Osteocyte (in vitro differentiated cells): ENCODE results near the gene CNTNAP2. TPM values are rescaled to one million over a fixed set of nuclear protein-coding genes. Genes with fewer than 3 reads are reported as not detected.

Experiments used
- DNase-seq: peaks from one replicate; pipeline ENCODE4 v3.0.0; 2021; ENCODE audit warnings: mixed read lengths; ENCODE audit not compliant: unreplicated experiment; ENCODE audit errors: extremely low spot score
- H3K27ac Mint-ChIP-seq: one replicate; pipeline ENCODE4 v1.8.0; 2021; ENCODE audit warnings: mild to moderate bottlenecking, mixed read lengths; ENCODE audit not compliant: unreplicated experiment
- H3K27me3 Mint-ChIP-seq: one replicate; pipeline ENCODE4 v1.8.0; 2021; ENCODE audit warnings: mixed read lengths; ENCODE audit not compliant: unreplicated experiment
- H3K36me3 Mint-ChIP-seq: one replicate; pipeline ENCODE4 v1.8.0; 2021; ENCODE audit warnings: mixed read lengths; ENCODE audit not compliant: unreplicated experiment
- H3K4me1 Mint-ChIP-seq: one replicate; pipeline ENCODE4 v1.8.0; 2021; ENCODE audit warnings: mixed read lengths; ENCODE audit not compliant: unreplicated experiment
- H3K4me3 Mint-ChIP-seq: one replicate; pipeline ENCODE4 v1.8.0; 2021; ENCODE audit warnings: mild to moderate bottlenecking, moderate library complexity, mixed read lengths; ENCODE audit not compliant: unreplicated experiment
- H3K9me3 Mint-ChIP-seq: one replicate; pipeline ENCODE4 v1.8.0; 2021; ENCODE audit warnings: mixed read lengths; ENCODE audit not compliant: unreplicated experiment
- total RNA-seq: library from RNA; stranded (reverse); gene quantifications from 2 replicates; pipeline ENCODE4 v1.2.1, GENCODE V29; 2021
- TF ChIP-seq, protein P1 (sequence below): fragments of 200-600 bp; sonication (generic); IDR thresholded peaks from 2 replicates; pipeline ENCODE4 v1.5.0; 2021; ENCODE audit warnings: antibody characterized with exemption, mild to moderate bottlenecking, moderate library complexity

The CNTNAP2 gene
- total RNA-seq, 1 donor from 2014 or later, result 1.4 TPM

DNA sequence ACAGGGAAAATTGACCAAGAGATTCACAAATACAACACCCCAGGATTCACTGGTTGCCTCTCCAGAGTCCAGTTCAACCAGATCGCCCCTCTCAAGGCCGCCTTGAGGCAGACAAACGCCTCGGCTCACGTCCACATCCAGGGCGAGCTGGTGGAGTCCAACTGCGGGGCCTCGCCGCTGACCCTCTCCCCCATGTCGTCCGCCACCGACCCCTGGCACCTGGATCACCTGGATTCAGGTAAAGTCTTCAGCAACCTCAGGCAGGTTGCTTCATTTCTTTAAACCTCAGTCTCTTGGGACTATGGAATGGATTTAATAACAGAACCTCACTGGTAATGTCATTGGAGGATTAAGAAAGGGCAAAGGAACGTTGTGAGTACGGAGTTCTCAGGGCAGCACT lies 2267.1 kb downstream of the CNTNAP2 start:
- H3K36me3 Mint-ChIP-seq, result no peaks in the 10 kb centered on the region

DNA sequence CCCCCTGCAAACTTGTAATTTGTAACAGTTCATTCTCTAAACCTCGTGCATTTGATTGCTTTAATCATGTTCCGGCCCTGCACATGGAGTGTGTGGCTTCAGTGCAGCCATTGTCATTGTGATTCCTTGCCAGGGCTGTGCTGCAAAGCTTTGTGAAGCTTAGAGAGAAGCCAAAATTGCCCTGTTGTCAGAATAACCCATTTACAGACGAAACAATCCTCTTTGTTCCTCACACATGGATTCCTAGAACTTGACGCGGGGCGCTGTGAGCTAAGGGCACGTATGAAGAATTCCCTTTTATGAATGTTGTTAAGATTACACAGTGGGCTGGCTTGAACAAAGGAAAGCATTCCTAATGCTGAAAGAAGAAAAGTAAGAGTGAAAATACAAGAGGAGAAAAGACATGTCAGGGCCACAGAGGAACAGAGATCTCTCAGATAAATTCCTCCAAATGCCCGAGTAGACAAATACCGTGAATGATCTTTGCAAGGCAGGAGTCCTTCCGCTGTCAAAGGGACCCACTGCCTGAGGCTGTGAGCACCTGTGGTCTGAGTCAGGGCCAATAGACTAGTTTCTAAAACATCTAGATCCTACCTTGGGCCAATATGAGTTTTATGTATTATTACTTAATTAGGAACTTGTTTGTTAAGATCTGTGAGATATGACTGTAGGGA lies 2268.5 kb downstream of the CNTNAP2 start:
- H3K9me3 Mint-ChIP-seq, result peaks cover 4% of the 10 kb centered on the region
- no peaks in the 10 kb centered on the region for H3K36me3 Mint-ChIP-seq
- no peak for DNase-seq
- no peak overlapping the region for H3K27ac Mint-ChIP-seq
- H3K27me3 Mint-ChIP-seq, result no peaks in the 10 kb centered on the region
- no peaks in the 10 kb centered on the region for H3K4me1 Mint-ChIP-seq
- H3K4me3 Mint-ChIP-seq, result no peak overlapping the region
- TF ChIP-seq, protein P1, sequence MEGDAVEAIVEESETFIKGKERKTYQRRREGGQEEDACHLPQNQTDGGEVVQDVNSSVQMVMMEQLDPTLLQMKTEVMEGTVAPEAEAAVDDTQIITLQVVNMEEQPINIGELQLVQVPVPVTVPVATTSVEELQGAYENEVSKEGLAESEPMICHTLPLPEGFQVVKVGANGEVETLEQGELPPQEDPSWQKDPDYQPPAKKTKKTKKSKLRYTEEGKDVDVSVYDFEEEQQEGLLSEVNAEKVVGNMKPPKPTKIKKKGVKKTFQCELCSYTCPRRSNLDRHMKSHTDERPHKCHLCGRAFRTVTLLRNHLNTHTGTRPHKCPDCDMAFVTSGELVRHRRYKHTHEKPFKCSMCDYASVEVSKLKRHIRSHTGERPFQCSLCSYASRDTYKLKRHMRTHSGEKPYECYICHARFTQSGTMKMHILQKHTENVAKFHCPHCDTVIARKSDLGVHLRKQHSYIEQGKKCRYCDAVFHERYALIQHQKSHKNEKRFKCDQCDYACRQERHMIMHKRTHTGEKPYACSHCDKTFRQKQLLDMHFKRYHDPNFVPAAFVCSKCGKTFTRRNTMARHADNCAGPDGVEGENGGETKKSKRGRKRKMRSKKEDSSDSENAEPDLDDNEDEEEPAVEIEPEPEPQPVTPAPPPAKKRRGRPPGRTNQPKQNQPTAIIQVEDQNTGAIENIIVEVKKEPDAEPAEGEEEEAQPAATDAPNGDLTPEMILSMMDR, result no peak

More for the DNA sequence above, 2267.1 kb downstream of the CNTNAP2 start:
- DNase-seq, result no peak
- H3K4me3 Mint-ChIP-seq, result no peak overlapping the region
- H3K27ac Mint-ChIP-seq, result no peak overlapping the region
- no peaks in the 10 kb centered on the region for H3K4me1 Mint-ChIP-seq
- no peaks in the 10 kb centered on the region for H3K27me3 Mint-ChIP-seq
- TF ChIP-seq, protein P1, result no peak
- H3K9me3 Mint-ChIP-seq, result peaks cover 4% of the 10 kb centered on the region

DNA sequence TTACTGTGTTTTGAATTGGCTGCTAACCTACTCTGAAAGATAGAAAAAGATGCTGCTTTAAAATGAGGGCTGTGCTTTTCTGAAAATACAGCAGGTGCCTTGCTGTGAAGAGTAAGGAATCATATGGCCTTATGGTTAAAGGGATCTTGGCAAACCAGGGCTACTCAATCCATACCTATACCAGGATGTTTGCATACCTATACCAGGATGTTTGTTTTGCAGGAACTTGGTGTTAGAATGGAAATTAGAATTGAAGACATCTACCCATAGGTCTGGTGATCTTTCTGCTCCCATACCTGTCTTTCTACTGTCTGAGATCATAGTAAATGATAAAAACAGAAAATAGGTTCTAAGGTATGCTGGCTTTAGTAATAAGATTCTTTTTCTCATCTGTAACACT lies 2273.8 kb downstream of the CNTNAP2 start:
- H3K9me3 Mint-ChIP-seq, result no peaks in the 10 kb centered on the region
- no peak for DNase-seq
- no peaks in the 10 kb centered on the region for H3K4me1 Mint-ChIP-seq
- H3K27me3 Mint-ChIP-seq, result peaks cover 3% of the 10 kb centered on the region
- TF ChIP-seq, protein P1, result no peak
- no peaks in the 10 kb centered on the region for H3K36me3 Mint-ChIP-seq
- no peak overlapping the region for H3K27ac Mint-ChIP-seq
- H3K4me3 Mint-ChIP-seq, result no peak overlapping the region

DNA sequence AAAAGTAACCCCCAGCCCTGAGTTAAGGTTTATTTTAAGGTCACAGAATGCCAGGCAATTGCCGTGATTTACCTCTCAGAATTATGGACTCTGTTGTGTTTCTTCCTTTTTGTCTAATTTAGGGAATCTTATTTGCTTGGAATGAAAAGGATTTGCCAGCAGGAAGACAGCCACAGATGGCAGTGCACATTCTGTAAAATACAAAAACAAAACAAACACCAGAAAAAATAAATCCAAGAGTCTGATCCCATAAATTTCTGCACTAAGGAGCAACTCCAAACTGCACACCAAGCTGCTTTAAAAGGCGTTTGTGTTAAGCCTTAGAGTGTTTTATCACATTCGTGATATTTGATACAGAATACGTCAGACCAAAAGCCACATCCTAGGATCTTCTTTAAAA lies 2275.0 kb downstream of the CNTNAP2 start:
- H3K4me1 Mint-ChIP-seq, result no peaks in the 10 kb centered on the region
- no peaks in the 10 kb centered on the region for H3K36me3 Mint-ChIP-seq
- TF ChIP-seq, protein P1, result no peak
- no peaks in the 10 kb centered on the region for H3K9me3 Mint-ChIP-seq
- peaks cover 3% of the 10 kb centered on the region for H3K27me3 Mint-ChIP-seq
- H3K4me3 Mint-ChIP-seq, result no peak overlapping the region
- no peak for DNase-seq
- H3K27ac Mint-ChIP-seq, result no peak overlapping the region

DNA sequence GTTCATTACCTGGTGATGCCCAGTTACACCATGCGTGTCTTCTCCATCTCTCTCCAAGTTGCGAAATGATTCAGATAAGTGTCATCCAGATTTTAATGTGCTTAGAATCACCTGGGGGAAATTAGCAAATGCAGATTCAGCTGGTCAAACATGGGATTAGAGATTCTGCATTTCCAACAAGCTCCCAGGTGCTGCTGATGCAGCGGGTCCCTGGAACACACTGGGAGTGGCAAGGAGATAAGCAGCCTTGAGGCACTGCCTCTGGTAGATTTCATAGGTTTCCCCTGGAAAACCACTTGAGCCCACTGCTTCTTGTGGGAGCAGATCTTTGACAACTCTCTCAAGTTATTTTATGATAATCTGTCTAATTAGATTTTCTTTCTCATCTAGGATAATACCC lies 2278.0 kb downstream of the CNTNAP2 start:
- Mint-ChIP-seq H3K36me3 (no peaks in the 10 kb centered on the region), H3K27me3 (peaks cover 7% of the 10 kb centered on the region), H3K4me1 (no peaks in the 10 kb centered on the region), H3K4me3 (no peak overlapping the region), H3K27ac (no peak overlapping the region), H3K9me3 (no peaks in the 10 kb centered on the region)
- DNase-seq, result no peak
- TF ChIP-seq, protein P1, result no peak
